GM19351 (cell line): ENCODE data around the gene SPTBN5.

Experiments used
- ATAC-seq: cut with Tn5 transposase; IDR thresholded peaks from one replicate; pipeline ENCODE4 v1.9.1; 2021; ENCODE audit warnings: mild to moderate bottlenecking, moderate library complexity; ENCODE audit not compliant: unreplicated experiment

The SPTBN5 gene

GRCh38 chr15:41904541-41905005 is 10.7 kb upstream of the SPTBN5 start:
- ATAC-seq, result no peak

DNA sequence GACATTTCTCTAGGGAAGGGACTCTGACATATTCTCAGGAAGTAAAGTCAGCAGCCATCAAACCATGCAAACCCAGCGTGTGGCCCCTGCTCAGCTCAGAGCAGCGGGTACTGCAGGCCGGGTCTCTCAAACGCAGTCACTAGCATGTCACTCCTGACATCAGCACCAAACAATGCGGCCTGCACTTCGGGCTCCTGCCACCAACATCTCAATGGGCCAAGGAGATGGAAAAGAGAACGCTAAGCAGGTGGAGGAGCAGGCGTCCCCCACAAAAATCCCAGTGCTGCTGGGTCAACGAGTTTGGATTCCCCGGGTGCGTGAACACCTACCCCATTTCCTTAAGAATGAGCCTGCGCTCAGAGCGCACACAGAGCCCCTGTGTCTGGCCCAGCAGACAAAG is 9.9 kb upstream of the SPTBN5 start:
- ATAC-seq, result no peak

GRCh38 chr15:41901431-41901830 is 7.6 kb upstream of the SPTBN5 start:
- no peak for ATAC-seq

DNA sequence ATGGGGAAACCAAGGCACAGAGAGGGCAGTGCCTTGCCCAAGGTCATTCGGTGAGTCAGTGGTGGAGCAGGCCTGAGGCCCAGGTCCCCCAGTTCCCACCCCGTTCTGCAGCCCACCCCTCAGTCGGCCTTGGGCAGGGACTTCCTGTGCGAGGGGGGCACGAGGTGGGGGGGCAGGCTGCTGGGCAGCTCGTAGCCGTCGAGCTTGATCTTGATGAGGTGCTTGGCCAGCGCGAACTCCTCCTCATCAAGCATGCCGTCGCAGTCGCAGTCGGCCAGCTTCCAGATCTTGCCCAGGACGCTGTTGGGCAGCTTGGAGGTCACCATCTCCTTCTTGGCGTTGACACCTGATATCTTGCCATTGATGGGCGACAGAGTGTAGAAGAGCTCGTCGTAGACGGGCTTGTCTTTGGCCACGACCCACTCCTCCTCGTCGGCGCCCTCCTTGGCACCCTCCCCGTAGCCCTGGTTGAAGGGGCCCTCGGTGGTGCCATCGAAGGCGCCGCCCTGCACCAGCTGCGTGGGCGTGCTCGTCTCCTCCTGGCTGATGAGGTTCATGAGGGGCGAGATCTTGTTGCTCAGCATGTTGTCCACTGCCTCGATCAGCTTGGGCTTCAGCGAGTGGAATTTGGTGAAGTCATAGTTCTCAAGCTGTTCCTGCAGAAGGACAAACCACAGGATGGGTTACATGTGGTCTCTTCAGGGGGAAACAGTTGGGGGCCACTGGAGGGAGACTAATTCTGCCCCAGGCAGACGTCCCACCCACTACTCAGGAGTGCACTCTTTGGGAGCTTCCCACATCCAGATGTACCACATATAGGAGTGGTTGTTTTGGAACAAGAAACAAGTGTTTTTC is 6.9 kb upstream of the SPTBN5 start:
- ATAC-seq, result no peak

GRCh38 chr15:41899854-41900442 is 6.1 kb upstream of the SPTBN5 start:
- ATAC-seq, result no peak

DNA sequence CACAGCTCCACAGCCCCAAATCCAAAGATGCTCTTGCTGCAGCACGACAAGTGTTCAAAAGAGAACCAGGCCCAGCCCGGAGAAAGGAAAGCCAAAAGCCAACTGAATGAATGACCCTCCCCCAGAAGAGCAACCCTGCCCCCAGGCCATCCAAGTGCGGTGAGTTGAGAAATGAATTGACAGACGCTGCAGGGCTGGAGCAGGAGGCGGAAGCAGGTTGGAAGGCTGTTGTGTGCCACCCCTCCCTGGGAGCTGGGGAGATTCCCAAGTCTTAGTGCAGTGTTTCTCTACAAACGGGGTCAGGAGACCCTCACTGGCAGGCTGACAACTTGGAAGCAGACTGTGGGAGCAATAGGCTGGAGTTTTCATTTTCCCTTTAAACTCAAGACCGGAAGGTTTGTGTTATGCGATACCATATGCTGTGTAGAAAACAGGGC is 3.5 kb upstream of the SPTBN5 start:
- ATAC-seq, result no peak

DNA sequence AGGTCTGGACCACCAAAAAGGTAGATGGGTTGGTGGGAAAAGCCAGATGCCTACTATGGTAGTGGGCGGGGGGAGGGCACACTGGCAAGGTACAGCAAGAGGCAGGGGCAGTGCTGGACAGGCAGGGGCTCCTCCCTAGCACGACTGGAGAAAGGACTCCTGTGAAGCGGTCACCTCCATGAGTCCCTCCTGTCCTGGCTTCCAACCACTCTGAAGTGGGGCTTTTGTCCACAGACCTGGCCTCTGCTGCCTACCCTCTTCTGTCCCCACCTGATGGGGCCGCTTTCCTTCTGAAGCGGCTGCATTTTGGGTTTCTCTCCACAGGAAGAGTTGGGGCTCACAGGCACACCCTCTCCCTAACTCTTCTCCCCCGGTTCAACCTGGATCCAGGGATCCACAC is 2.7 kb upstream of the SPTBN5 start:
- no peak for ATAC-seq

GRCh38 chr15:41895957-41896356 is 2.1 kb upstream of the SPTBN5 start:
- ATAC-seq, result no peak

- no peak for ATAC-seq
These were observed 1.6 kb upstream of the SPTBN5 start for GRCh38 chr15:41895491-41895890.

GRCh38 chr15:41894791-41895463 is 1.1 kb upstream of the SPTBN5 start:
- peak; percentile 92 for ATAC-seq

DNA sequence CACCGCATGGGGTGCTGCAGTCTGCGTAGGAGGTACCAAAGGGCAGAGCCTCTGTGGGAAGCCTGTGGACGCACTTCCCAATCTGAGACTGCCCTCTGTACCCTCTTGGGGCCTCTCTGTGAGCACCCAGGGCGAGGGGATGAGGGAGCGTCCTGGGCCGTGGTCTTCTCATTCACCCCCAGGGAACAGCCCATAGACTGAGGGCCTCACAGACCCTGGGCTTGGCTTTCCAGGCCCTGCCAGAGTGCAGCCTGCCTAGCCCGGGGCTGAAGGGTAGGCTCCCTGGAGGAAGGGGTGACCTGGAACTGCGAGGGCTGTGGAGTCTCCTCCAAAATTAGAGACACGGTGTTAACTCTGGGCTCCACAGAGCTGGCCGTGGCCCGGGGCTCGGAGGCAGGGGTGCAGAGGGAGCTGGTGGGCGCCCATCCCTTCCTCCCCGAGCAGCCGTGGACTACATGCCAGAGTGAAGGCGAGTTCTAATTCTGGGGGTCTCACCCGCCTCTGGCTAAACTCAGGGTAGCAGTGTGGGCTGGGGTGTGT is 468 bp upstream of the SPTBN5 start:
- ATAC-seq, result no peak

- no peak for ATAC-seq
These were observed 1.0 kb downstream of the SPTBN5 start for GRCh38 chr15:41892621-41893421.

DNA sequence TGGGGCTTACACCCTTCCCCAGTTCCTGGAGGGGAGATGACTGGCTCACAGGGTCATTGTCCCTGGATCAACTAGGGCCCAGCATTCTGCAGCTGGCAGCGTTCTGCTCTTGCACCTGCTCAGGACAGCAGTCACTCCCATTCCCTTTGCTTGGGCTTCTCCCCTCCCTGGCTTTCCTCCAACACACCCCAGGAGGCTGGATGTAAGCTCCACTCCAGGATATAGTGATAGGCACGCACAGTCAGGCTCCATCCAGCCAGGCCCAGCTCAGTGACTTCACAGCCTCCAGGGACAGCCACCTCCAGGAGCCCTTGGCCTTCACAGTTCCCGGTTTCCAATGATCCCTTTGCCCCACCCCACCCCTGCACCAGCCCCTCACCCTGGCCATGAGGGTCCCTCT is 1.9 kb downstream of the SPTBN5 start:
- ATAC-seq, result no peak

GRCh38 chr15:41891226-41891625 is 2.6 kb downstream of the SPTBN5 start:
- no peak for ATAC-seq

DNA sequence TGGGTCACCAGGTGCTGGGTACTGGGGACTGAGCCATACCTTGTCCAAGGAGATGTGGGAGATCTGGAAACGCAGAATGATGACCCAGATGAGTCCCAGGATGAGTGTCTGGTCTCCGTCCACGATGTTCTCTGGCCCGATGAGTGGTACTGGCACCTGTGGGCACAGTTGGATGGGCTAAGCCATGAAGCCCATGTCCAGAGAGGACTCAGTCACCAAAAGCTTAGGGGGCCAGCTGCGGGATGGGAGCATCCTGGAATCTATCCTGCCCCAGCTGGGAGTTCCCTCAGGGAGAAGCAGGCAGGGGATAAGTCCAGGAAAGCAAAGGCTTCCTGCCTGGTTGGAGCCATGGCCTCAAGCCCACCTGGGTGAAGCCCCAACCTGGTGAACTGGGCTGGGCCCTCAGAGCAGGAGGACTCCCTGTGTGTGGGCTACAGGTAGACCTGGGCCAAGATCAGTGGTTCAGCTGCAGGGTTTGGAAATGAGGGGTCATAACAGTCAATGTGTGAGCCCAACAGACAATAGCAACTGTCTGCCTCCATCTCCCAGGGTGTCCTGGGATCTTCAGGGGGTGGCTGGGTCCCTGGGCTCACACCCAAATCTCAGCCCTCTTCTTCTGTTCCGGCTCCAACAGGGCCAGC is 3.7 kb downstream of the SPTBN5 start:
- no peak for ATAC-seq

- ATAC-seq, result no peak
These were observed 5.1 kb downstream of the SPTBN5 start for GRCh38 chr15:41888662-41889253.

DNA sequence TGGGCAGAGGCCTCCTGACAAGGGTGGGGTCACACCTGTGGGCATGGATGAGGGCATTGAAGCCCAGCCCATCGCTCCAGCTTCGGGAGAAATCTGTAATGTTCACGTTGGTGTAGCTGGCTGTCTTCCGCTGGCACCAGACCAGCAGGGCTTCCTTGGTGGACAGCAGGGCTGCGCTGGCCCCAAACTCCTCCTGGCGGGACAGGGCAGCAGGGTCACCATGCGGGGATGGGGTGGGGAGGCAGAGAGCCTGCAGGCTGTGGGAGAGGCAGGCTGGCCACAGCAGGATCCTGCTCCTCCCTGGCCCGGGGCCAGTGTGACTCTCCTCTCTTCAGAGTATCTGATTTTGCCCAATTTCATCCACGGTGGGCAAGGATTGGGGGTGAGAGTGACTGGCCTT is 6.0 kb downstream of the SPTBN5 start:
- no peak for ATAC-seq

- no peak for ATAC-seq
These were observed 6.7 kb downstream of the SPTBN5 start for GRCh38 chr15:41887161-41887560.

GRCh38 chr15:41886741-41887140 is 7.1 kb downstream of the SPTBN5 start:
- ATAC-seq, result no peak

DNA sequence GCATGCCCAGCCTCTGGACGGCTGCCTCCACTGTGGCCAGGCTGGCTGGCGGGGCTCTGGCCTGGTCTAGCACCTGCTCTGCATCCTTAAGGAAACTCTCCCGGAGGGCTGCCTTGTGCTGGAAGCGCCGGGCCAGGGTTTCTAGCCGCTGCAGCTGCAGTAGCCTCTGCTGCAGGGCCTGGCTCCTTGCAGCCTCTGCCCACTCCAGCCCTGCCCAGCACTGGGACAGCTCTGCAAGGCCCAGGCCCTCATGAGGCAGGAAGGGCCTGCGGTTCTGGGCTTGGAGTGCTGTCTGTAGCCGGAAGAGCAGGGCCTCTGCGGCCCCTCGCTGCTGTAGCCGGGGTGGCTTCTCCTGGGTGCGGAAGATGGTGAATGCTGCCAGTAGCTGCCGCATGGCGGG is 8.0 kb downstream of the SPTBN5 start:
- no peak for ATAC-seq
